ENCODE results near the gene GBA3. TPM values are rescaled to one million over a fixed set of nuclear protein-coding genes. Genes with fewer than 3 reads are reported as not detected.
A peak's percentile ranks its signal among the peaks of the same experiment; 100 is the strongest.

Gene GBA3
- total and polyA plus RNA-seq, 12 donors: not detected

- H3K9me3 ChIP-seq: no peaks in the 10 kb centered on the region
- TF ChIP-seq, protein P1, sequence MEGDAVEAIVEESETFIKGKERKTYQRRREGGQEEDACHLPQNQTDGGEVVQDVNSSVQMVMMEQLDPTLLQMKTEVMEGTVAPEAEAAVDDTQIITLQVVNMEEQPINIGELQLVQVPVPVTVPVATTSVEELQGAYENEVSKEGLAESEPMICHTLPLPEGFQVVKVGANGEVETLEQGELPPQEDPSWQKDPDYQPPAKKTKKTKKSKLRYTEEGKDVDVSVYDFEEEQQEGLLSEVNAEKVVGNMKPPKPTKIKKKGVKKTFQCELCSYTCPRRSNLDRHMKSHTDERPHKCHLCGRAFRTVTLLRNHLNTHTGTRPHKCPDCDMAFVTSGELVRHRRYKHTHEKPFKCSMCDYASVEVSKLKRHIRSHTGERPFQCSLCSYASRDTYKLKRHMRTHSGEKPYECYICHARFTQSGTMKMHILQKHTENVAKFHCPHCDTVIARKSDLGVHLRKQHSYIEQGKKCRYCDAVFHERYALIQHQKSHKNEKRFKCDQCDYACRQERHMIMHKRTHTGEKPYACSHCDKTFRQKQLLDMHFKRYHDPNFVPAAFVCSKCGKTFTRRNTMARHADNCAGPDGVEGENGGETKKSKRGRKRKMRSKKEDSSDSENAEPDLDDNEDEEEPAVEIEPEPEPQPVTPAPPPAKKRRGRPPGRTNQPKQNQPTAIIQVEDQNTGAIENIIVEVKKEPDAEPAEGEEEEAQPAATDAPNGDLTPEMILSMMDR (IDR thresholded peaks at IDR 0.05): no peak
- H3K27me3 ChIP-seq: peaks cover 0 to 3% (median 0%) of the 10 kb centered on the region in 7 donors
- H3K4me3 ChIP-seq: no peak overlapping the region
- WGBS, 2 donors: 96 to 100% methylated on average over 1 of the region's 1 CpG
- no peak for DNase-seq
- intact Hi-C loops (cut with DNase I): no loop called here
- ATAC-seq: no peak
- H3K27ac ChIP-seq: no peak overlapping the region
- H3K36me3 ChIP-seq: no peaks in the 10 kb centered on the region
- H3K4me1 ChIP-seq: peaks cover 0 to 6% (median 0%) of the 10 kb centered on the region in 9 donors
Measured at GRCh38 chr4:22674700-22675099, 18.0 kb upstream of the GBA3 start.

- ATAC-seq (no peak), DNase-seq (no peak)
- Histone ChIP-seq H3K36me3 (no peaks in the 10 kb centered on the region), H3K4me1 (peaks cover 0 to 11% (median 0%) of the 10 kb centered on the region in 9 donors), H3K27me3 (peaks cover 0 to 3% (median 0%) of the 10 kb centered on the region in 7 donors), H3K27ac (no peak overlapping the region), H3K4me3 (no peak overlapping the region), H3K9me3 (no peaks in the 10 kb centered on the region)
- WGBS, 2 donors: 93 to 97% methylated on average over 1 of the region's 1 CpG
- intact Hi-C loops (cut with DNase I): no loop called here
- TF ChIP-seq, protein P1 (IDR thresholded peaks at IDR 0.05): no peak
Measured at GRCh38 chr4:22676063-22676462, 16.7 kb upstream of the GBA3 start.

- no peaks in the 10 kb centered on the region for H3K36me3 ChIP-seq
- TF ChIP-seq, protein P1 (IDR thresholded peaks at IDR 0.05): no peak
- DNase-seq (no peak), ATAC-seq (no peak)
- H3K4me3 ChIP-seq: no peak overlapping the region
- intact Hi-C loops (cut with DNase I): no loop called here
- no peaks in the 10 kb centered on the region for H3K9me3 ChIP-seq
- H3K4me1 ChIP-seq: peaks cover 0 to 11% (median 0%) of the 10 kb centered on the region in 9 donors
- 85 to 88% methylated on average over 1 of the region's 1 CpG for WGBS, 2 donors
- no peak overlapping the region for H3K27ac ChIP-seq
- H3K27me3 ChIP-seq: peaks cover 0 to 3% (median 0%) of the 10 kb centered on the region in 7 donors
Measured at GRCh38 chr4:22677780-22678179, 15.0 kb upstream of the GBA3 start.

DNA sequence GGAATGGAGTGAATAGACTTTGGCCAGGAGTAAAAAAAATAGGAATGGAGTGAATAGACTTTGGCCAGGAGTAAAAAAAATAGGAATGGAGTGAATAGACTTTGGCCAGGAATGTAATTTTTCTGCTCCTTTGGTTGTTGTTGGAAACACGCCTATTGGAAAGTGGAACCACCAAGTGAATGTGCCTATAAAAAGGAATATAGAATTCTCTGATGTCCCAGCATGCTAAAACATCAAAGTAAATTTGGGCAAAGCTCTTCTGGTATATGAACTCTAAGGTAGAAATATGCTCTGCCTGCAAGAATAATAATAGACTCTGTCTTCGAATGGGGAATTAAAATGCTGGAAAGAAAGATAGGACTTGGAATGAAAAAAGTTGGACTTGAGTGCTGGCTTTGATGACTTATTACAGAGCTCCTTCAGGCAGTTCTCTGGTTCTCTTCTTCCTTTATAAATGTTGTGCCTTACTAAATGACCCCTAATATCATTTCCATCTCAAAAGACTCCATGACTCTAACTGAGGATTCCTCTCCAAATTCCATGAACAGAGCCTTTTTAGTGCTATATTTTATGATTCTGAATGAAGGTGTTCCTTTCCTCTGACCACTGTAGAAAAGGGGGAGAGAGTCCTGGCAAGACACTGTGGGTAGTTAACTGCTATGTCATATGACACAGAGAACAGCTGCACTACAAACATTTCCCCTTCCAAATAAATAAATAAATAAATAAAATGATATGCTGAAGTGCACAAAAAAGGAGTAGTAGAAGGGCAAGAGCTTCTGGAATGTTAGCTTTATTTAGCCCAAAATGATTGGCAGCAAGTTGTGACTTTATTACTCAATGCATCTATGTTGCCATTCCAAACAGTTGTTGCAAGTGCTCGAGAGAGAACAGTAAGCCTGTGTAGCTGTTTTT lies 13.5 kb upstream of the GBA3 start:
- 51 to 63% methylated on average over 3 of the region's 3 CpGs for whole genome bisulfite sequencing, 2 donors
- H3K27ac ChIP-seq: no peak overlapping the region
- ATAC-seq: peak in 7 of 8 donors; percentile 26 to 72 (median 51)
- peaks cover 0 to 11% (median 0%) of the 10 kb centered on the region in 9 donors for H3K4me1 ChIP-seq
- H3K27me3 ChIP-seq: peaks cover 0 to 3% (median 0%) of the 10 kb centered on the region in 7 donors
- intact Hi-C loops (cut with DNase I): no loop called here
- no peak for DNase-seq
- no peaks in the 10 kb centered on the region for H3K36me3 ChIP-seq
- TF ChIP-seq, protein P1 (IDR thresholded peaks at IDR 0.05): no peak
- H3K9me3 ChIP-seq: no peaks in the 10 kb centered on the region
- no peak overlapping the region for H3K4me3 ChIP-seq
